GM12872 (cell line): ENCODE measurements around the gene MAML1.

ENCODE experiments used
- CTCF ChIP-seq: IDR thresholded peaks from 3 replicates; pipeline ENCODE4 v1.5.1; 2011; ENCODE audit warnings: low read depth, mild to moderate bottlenecking, low read length, moderate library complexity; ENCODE audit not compliant: insufficient read depth

MAML1 gene

GRCh38 chr5:179781846-179782245 lies 49.2 kb downstream of the MAML1 start:
- no peak for TF ChIP-seq CTCF

DNA sequence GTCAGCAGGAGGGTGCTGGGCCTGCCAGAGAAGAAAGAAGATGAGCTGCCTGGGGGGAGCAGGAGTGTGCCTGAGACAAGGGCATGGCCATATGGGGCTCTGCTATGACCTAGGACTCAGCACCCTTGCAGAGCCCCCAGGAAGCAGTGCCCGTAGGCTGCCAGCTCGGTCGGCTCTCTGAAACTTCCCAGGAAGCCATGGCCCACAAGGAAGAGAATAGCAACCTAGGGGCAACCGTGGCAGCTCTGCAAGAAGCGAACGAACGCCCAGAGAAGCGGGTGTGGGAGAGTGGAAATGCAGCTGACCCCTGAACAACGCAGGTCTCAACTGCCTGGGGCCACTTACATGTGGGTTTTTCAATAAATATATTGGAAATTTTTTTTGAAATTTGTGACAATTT lies 50.5 kb downstream of the MAML1 start:
- no peak for TF ChIP-seq CTCF

DNA sequence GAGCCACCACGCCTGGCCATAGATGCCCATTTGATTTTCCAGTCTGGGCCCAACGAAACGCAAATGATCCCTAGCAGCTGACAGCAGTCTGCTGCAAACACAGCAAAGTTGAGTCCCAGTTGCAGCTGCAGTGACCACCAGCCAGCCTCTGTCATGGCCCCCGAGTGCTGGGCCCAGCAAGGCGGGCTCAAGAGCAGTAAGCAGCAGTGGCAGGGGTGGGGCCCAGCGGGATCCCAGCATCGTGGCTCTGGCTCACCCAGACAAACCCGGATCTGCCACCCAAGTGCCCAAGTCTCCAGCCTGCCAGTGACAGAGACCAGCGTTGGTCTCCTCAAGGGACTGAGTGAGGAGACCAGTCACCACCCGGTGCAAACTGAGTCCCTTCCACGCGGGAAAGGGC lies 54.2 kb downstream of the MAML1 start:
- no peak for TF ChIP-seq CTCF

DNA sequence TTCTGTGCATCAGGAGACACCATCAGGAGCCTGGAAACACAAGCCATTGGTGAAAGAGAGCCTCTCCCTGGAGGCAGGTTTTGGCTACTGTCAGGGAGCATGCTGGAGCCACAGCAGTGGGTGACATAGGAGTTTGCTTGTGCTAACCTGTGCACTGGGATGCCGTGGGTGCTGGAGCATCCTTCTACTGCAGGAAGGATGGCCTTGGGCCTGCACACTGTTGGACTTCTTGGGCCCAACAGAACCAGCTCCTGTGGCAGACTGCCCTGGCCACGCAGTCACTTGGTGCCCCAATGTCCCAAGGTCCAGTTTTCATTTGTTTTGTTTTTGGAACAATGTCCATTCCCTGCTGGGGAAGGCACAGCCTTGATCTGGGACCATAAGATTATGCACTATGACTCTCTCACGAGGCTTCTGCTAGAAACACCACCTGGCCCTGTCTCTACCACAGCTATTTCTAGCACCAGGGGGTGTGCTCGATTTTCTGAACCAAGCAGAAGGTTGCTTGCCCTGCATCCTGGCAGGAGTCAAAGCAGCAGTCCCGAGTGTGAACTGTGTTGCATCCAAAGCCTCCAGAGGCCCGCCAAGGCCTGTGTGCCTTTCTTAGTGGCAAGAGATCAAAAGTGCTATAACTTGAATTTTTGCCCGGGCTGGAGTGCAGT lies 55.7 kb downstream of the MAML1 start:
- no peak for TF ChIP-seq CTCF

DNA sequence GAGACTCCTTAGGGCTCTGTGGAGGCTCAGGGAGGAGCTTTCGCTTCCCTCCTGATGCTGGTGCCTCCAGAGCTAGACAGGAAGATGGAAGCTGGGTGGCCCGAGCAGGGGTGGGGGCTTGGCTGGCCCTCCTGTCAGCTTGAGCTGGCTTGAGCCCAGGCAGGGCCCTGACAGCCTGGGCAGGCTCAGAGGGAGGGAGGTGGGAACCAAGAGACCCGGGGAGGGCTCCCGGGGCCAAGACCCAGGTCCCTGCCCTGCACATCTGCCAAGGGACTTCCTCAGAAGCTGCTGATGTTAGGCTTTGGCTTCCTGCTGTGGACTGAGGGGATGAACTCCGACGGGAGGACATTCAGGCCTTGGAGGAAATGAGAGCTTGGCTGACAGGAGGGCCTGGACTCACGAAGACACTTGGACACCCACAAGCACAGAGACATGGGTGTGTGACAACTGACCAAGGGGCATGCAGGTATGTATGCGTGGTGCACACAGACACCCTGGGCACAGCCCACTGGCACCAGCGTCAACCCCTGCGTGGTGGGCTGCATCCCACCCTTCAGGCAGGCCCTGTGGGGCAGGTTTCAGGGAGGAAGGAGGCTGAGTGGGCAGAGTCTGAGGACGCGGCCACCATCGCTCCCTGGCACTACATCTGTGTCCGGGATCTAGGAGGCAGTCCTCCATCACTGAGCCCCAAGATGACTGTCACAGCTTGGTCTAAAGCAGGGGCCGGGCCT lies 59.4 kb downstream of the MAML1 start:
- TF ChIP-seq CTCF, result no peak

DNA sequence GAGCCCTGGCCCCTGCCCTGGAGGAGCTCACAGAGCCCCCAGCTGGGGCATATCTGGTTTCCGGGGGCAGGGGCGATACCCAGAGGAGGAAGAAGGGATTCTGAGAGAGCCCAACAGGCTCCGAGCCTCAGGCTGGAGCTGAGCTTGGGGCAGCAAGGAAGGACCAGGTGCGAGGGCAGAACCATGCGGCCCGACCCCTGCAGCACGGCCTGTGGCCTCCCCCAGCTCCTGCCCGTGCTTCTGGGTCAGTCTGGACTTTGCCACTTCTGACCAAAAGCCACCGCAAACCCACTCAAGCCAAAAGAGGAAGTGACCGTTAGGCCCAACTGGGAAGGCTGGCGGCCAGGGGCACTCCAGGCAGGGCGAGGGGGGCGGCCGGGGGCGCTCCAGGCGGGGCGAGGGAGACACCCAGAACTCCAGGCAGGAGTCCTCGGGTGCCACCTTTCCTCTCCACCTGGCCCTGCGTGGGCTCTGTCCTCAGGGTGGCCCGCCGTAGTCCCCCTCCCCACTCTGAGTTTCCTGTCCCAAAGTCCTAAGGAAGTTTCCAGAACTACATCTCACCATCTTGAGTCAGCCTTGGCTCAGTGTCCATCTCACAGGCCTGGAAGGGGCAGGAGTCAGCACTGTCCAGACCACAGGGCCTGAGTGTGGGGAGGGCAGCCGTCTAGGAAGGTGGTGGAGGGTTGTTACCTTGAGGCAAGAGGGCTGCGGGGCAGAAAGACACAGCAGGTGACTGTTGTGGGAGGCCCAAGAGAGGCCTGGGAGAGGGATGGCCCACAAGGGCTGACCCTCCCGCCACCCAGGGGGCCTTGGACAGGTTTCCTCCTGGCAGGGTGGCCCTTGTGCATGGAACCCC lies 60.2 kb downstream of the MAML1 start:
- TF ChIP-seq CTCF, result no peak

- no peak for TF ChIP-seq CTCF
Observed at GRCh38 chr5:179793468-179794139, 61.0 kb downstream of the MAML1 start, which contains the start of gene LTC4S. Gene LTC4S, plus strand, starts transcription at chr5:179793986. Its CDS starts 95 bp downstream, at chr5:179794081.
